HCT116 (cell line): ENCODE data around the gene OIP5. TPM values are rescaled to one million over a fixed set of nuclear protein-coding genes. Genes with fewer than 3 reads are reported as not detected.

Experiments
- ATAC-seq: fragments of 200-7000 bp; cut with Tn5 transposase; 2 replicates; pipeline ENCODE4 v1.9.1; 2020; ENCODE audit warnings: mild to moderate bottlenecking, moderate library complexity
- BruUV-seq: library from RNA; stranded (reverse); fragments of 400-500 nt; replicated peaks from 2 replicates; lab custom pipeline; 2021; lab: Mats Ljungman, UMichigan
- CTCF ChIA-PET: fragments of 300-600 bp; sonication (Branson Sonifier 250); formaldehyde crosslinking; loops from one replicate; lab custom pipeline; 2021; ENCODE audit warnings: antibody characterized with exemption; lab: Charles Lee
- POLR2A ChIA-PET: fragments of 300-600, 350-600 bp; sonication (Branson Sonifier 250); formaldehyde crosslinking; loops from one replicate; lab custom pipeline; 2021; ENCODE audit warnings: antibody characterized with exemption; lab: Charles Lee
- RAD21 ChIA-PET, 2 experiments: fragments of 300-600 bp; sonication (Branson Sonifier 250); formaldehyde crosslinking; loops; one replicate each; lab custom pipeline; 2023; ENCODE audit warnings: low total read pairs in 2 of 2; ENCODE audit not compliant: uncharacterized antibody in 2 of 2, unreplicated experiment in 2 of 2, low non-redundant PET in 1 of 2; lab: Charles Lee
- DNase-seq: peaks from one replicate; pipeline ENCODE4 v3.0.0-alpha.2; 2010; ENCODE audit warnings: low read depth, low spot score
- H2AFZ ChIP-seq: fragments of 200-600 bp; shearing (Covaris generic), sonication (generic); 2 replicates; pipeline ENCODE4 v1.6.1; 2017; ENCODE audit warnings: low read depth, mixed run types, mixed read lengths, antibody characterized with exemption, low read length; ENCODE audit not compliant: poor library complexity, severe bottlenecking
- H3K27ac ChIP-seq: 2 replicates; pipeline ENCODE4 v1.5.1; 2012; ENCODE audit warnings: low read depth, low read length
- H3K27me3 ChIP-seq: fragments of 200-600 bp; sonication (generic); 2 replicates; pipeline ENCODE4 v1.6.1; 2016; ENCODE audit warnings: mixed run types, low read length, mixed read lengths; ENCODE audit not compliant: insufficient read depth
- H3K36me3 ChIP-seq, 2 experiments: fragments of 200-500 bp in 1 of 2; fragments of 200-600 bp in 1 of 2; sonication (Bioruptor generic) in 1 of 2; sonication (generic) in 1 of 2; 2 replicates each; pipeline versions ENCODE4 v1.5.1 to v1.6.1; 2014 to 2016; ENCODE audit warnings: low read length in 2 of 2, inconsistent platforms in 1 of 2, mixed read lengths in 1 of 2, mixed run types in 1 of 2; ENCODE audit not compliant: insufficient read depth in 2 of 2, control insufficient read depth in 1 of 2
- H3K4me1 ChIP-seq, 2 experiments: fragments of 200-600 bp in 1 of 2; sonication (generic) in 1 of 2; 2 replicates each; pipeline versions ENCODE4 v1.5.1 to v1.6.1; 2012 to 2017; ENCODE audit warnings: low read length in 2 of 2, inconsistent platforms in 1 of 2, mild to moderate bottlenecking in 1 of 2, mixed read lengths in 1 of 2, mixed run types in 1 of 2, moderate library complexity in 1 of 2; ENCODE audit not compliant: insufficient read depth in 2 of 2, control insufficient read depth in 1 of 2
- H3K4me2 ChIP-seq: fragments of 200-600 bp; sonication (generic); 2 replicates; pipeline ENCODE4 v1.6.1; 2017; ENCODE audit warnings: mixed run types, low read length, mixed read lengths
- H3K4me3 ChIP-seq, 2 experiments: fragments of 200-600 bp in 1 of 2; sonication (generic) in 1 of 2; replicated peaks in 1 of 2; 2 replicates each; pipeline ENCODE4 v1.5.1; 2011 to 2016; ENCODE audit warnings: low read length in 2 of 2, control low read depth in 1 of 2, low read depth in 1 of 2, mild to moderate bottlenecking in 1 of 2, mixed read lengths in 1 of 2, mixed run types in 1 of 2
- H3K79me2 ChIP-seq: fragments of 200-600 bp; sonication (generic); 2 replicates; pipeline ENCODE4 v1.6.1; 2017; ENCODE audit warnings: mild to moderate bottlenecking, mixed run types, low read length, moderate library complexity, mixed read lengths; ENCODE audit not compliant: insufficient read depth
- H3K9ac ChIP-seq: fragments of 200-600 bp; sonication (generic); 2 replicates; pipeline ENCODE4 v1.6.1; 2016; ENCODE audit warnings: low read length, mixed read lengths
- H3K9me2 ChIP-seq: fragments of 200-600 bp; sonication (generic), shearing (Covaris generic); 2 replicates; pipeline ENCODE4 v1.6.1; 2017; ENCODE audit warnings: mixed run types, mild to moderate bottlenecking, moderate library complexity; ENCODE audit not compliant: insufficient read depth
- H3K9me3 ChIP-seq, 2 experiments: fragments of 200-500 bp in 1 of 2; fragments of 200-600 bp in 1 of 2; sonication (Bioruptor generic) in 1 of 2; sonication (generic) in 1 of 2; 2 replicates each; pipeline ENCODE4 v1.6.1; 2014 to 2017; ENCODE audit warnings: low read length in 2 of 2, mixed read lengths in 2 of 2, inconsistent platforms in 1 of 2, low read depth in 1 of 2, mild to moderate bottlenecking in 1 of 2, mixed run types in 1 of 2, moderate library complexity in 1 of 2; ENCODE audit not compliant: control insufficient read depth in 1 of 2, insufficient read depth in 1 of 2
- H4K20me1 ChIP-seq: fragments of 200-600 bp; sonication (generic), shearing (Covaris generic); 2 replicates; pipeline ENCODE4 v1.6.1; 2017; ENCODE audit warnings: mixed run types, mild to moderate bottlenecking, moderate library complexity; ENCODE audit not compliant: insufficient read depth
- CBX3 ChIP-seq: IDR thresholded peaks from 2 replicates; pipeline ENCODE4 v1.6.1; 2012; ENCODE audit warnings: low read depth
- CEBPB ChIP-seq: IDR thresholded peaks from 2 replicates; pipeline ENCODE4 v1.6.1; 2012; ENCODE audit warnings: low read depth
- ELF1 ChIP-seq: IDR thresholded peaks from 2 replicates; pipeline ENCODE4 v1.6.1; 2012; ENCODE audit warnings: low read depth, borderline replicate concordance
- EZH2phosphoT487 ChIP-seq: fragments of 200-600 bp; IDR thresholded peaks from 2 replicates; pipeline ENCODE4 v1.6.1; 2018; ENCODE audit warnings: antibody characterized with exemption, borderline replicate concordance
- FOSL1 ChIP-seq: IDR thresholded peaks from 2 replicates; pipeline ENCODE4 v1.6.1; 2012; ENCODE audit warnings: low read depth
- POLR2AphosphoS5 ChIP-seq: IDR thresholded peaks from 2 replicates; pipeline ENCODE4 v1.6.1; 2011; ENCODE audit warnings: mild to moderate bottlenecking, low read depth, low read length, moderate library complexity
- RAD21 ChIP-seq: IDR thresholded peaks from 2 replicates; pipeline ENCODE4 v1.6.1; 2012; ENCODE audit warnings: low read depth, mild to moderate bottlenecking
- SIN3A ChIP-seq: IDR thresholded peaks from 2 replicates; pipeline ENCODE4 v1.6.1; 2012; ENCODE audit warnings: low read depth
- SP1 ChIP-seq: IDR thresholded peaks from 2 replicates; pipeline ENCODE4 v1.6.1; 2012; ENCODE audit warnings: low read depth
- SRF ChIP-seq: IDR thresholded peaks from 2 replicates; pipeline ENCODE4 v1.6.1; 2012; ENCODE audit warnings: low read depth
- TCF7L2 ChIP-seq: IDR thresholded peaks from 2 replicates; pipeline ENCODE4 v1.7.0; 2011; ENCODE audit warnings: borderline replicate concordance, inconsistent platforms; ENCODE audit not compliant: insufficient read depth, insufficient read length; ENCODE audit errors: extremely low read depth
- YY1 ChIP-seq: IDR thresholded peaks from 2 replicates; pipeline ENCODE4 v1.6.1; 2011; ENCODE audit warnings: low read length, low read depth, moderate library complexity, mild to moderate bottlenecking; ENCODE audit not compliant: insufficient replicate concordance; ENCODE audit errors: extremely low read depth
- ZNF274 ChIP-seq: fragments of 200-500 bp; sonication (Bioruptor generic); IDR thresholded peaks from 2 replicates; pipeline ENCODE4 v1.6.1; 2014; ENCODE audit warnings: mild to moderate bottlenecking, low read depth, low read length, inconsistent platforms
- intact Hi-C: fragments of 100-400 bp; cut with micrococcal nuclease; formaldehyde crosslinking; loops from 2 replicates; pipeline ENCODE4 v1.10.0; 2022
- total RNA-seq: library from RNA; stranded (reverse); gene quantifications from one replicate; pipeline ENCODE4 v1.2.1, GENCODE V29; 2021; ENCODE audit not compliant: unreplicated experiment
- TF ChIP-seq, protein P1 (sequence below): IDR thresholded peaks from 2 replicates; pipeline ENCODE4 v1.6.1; 2011; ENCODE audit warnings: mild to moderate bottlenecking, low read length, moderate library complexity; ENCODE audit not compliant: insufficient replicate concordance; ENCODE audit errors: extremely low read depth
- TF ChIP-seq, protein P2 (sequence below): IDR thresholded peaks from 2 replicates; pipeline ENCODE4 v1.6.1; 2012
- TF ChIP-seq, protein P3 (sequence below): IDR thresholded peaks from 2 replicates; pipeline ENCODE4 v1.6.1; 2012
- TF ChIP-seq, protein P4 (sequence below), 3 experiments: fragments of 200-600 bp in 1 of 3; sonication (generic) in 1 of 3; IDR thresholded peaks in 2 of 3; conservative IDR thresholded peaks in 1 of 3; 2 replicates each; pipeline ENCODE4 v1.5.1; 2012 to 2017; ENCODE audit warnings: low read depth in 2 of 3, low read length in 2 of 3, antibody characterized with exemption in 1 of 3, borderline replicate concordance in 1 of 3, control low read depth in 1 of 3, mild to moderate bottlenecking in 1 of 3, mixed read lengths in 1 of 3, mixed run types in 1 of 3, moderate library complexity in 1 of 3; ENCODE audit not compliant: insufficient read depth in 1 of 3
- TF ChIP-seq, protein P5 (sequence below): IDR thresholded peaks from 2 replicates; pipeline ENCODE4 v1.6.1; 2012; ENCODE audit warnings: low read depth

The OIP5 gene
- total RNA-seq, 1 experiment from 2014 or later: 19.7 TPM

DNA sequence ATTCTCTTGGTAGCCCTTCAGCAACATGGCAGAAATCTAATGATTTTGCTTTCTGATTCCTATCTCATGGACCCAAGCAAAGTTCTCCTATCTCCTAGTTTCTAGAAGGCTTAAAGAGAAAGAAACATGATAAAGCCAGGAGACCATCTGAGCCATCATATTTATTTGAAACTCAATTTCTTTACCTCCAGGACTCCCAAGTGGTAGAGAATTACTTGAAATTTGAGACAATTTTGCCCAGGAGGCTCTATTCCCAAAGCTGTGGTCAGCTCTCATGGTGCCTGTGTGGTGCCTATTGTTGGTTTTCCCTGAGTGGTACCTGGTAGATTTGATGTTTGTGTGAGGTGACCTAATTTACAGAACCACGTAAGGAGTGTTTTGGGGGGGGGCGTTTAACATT lies 62.5 kb downstream of the OIP5 start:
- RAD21 ChIA-PET: no interaction called here
- BruUV-seq: no TSS peak
- H3K4me1 ChIP-seq: no peaks in the 10 kb centered on the region
- POLR2A ChIA-PET: no interaction called here
- no peaks in the 10 kb centered on the region for H3K27me3 ChIP-seq
- no peaks in the 10 kb centered on the region for H3K9me2 ChIP-seq
- no peak for DNase-seq
- no peak overlapping the region for H3K4me2 ChIP-seq
- H3K27ac ChIP-seq: no peak overlapping the region
- TF ChIP-seq ZNF274 (no peak), SIN3A (no peak), RAD21 (no peak), ELF1 (no peak), FOSL1 (no peak), YY1 (no peak), TCF7L2 (no peak), POLR2AphosphoS5 (no peak), CEBPB (no peak), CBX3 (no peak), SP1 (no peak), SRF (no peak), EZH2phosphoT487 (no peak)
- TF ChIP-seq, protein P1, sequence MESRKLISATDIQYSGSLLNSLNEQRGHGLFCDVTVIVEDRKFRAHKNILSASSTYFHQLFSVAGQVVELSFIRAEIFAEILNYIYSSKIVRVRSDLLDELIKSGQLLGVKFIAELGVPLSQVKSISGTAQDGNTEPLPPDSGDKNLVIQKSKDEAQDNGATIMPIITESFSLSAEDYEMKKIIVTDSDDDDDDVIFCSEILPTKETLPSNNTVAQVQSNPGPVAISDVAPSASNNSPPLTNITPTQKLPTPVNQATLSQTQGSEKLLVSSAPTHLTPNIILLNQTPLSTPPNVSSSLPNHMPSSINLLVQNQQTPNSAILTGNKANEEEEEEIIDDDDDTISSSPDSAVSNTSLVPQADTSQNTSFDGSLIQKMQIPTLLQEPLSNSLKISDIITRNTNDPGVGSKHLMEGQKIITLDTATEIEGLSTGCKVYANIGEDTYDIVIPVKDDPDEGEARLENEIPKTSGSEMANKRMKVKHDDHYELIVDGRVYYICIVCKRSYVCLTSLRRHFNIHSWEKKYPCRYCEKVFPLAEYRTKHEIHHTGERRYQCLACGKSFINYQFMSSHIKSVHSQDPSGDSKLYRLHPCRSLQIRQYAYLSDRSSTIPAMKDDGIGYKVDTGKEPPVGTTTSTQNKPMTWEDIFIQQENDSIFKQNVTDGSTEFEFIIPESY: no peak
- TF ChIP-seq, protein P2, sequence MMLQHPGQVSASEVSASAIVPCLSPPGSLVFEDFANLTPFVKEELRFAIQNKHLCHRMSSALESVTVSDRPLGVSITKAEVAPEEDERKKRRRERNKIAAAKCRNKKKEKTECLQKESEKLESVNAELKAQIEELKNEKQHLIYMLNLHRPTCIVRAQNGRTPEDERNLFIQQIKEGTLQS: no peak
- TF ChIP-seq, protein P3, sequence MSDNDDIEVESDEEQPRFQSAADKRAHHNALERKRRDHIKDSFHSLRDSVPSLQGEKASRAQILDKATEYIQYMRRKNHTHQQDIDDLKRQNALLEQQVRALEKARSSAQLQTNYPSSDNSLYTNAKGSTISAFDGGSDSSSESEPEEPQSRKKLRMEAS: no peak
- TF ChIP-seq, protein P4, sequence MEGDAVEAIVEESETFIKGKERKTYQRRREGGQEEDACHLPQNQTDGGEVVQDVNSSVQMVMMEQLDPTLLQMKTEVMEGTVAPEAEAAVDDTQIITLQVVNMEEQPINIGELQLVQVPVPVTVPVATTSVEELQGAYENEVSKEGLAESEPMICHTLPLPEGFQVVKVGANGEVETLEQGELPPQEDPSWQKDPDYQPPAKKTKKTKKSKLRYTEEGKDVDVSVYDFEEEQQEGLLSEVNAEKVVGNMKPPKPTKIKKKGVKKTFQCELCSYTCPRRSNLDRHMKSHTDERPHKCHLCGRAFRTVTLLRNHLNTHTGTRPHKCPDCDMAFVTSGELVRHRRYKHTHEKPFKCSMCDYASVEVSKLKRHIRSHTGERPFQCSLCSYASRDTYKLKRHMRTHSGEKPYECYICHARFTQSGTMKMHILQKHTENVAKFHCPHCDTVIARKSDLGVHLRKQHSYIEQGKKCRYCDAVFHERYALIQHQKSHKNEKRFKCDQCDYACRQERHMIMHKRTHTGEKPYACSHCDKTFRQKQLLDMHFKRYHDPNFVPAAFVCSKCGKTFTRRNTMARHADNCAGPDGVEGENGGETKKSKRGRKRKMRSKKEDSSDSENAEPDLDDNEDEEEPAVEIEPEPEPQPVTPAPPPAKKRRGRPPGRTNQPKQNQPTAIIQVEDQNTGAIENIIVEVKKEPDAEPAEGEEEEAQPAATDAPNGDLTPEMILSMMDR (IDR thresholded peaks at IDR 0.05 in 2 of 3, conservative IDR thresholded peaks at IDR 0.05 in 1 of 3; ENCODE audit: borderline replicate concordance in 1 of 3, insufficient read depth in 1 of 3, low read depth in 2 of 3, low read length in 2 of 3): no peak
- TF ChIP-seq, protein P5, sequence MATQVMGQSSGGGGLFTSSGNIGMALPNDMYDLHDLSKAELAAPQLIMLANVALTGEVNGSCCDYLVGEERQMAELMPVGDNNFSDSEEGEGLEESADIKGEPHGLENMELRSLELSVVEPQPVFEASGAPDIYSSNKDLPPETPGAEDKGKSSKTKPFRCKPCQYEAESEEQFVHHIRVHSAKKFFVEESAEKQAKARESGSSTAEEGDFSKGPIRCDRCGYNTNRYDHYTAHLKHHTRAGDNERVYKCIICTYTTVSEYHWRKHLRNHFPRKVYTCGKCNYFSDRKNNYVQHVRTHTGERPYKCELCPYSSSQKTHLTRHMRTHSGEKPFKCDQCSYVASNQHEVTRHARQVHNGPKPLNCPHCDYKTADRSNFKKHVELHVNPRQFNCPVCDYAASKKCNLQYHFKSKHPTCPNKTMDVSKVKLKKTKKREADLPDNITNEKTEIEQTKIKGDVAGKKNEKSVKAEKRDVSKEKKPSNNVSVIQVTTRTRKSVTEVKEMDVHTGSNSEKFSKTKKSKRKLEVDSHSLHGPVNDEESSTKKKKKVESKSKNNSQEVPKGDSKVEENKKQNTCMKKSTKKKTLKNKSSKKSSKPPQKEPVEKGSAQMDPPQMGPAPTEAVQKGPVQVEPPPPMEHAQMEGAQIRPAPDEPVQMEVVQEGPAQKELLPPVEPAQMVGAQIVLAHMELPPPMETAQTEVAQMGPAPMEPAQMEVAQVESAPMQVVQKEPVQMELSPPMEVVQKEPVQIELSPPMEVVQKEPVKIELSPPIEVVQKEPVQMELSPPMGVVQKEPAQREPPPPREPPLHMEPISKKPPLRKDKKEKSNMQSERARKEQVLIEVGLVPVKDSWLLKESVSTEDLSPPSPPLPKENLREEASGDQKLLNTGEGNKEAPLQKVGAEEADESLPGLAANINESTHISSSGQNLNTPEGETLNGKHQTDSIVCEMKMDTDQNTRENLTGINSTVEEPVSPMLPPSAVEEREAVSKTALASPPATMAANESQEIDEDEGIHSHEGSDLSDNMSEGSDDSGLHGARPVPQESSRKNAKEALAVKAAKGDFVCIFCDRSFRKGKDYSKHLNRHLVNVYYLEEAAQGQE: no peak
- TF ChIP-seq, all 23 proteins: peak for 0
- no peak for ATAC-seq
- Histone ChIP-seq H3K9me3 (no peaks in the 10 kb centered on the region), H2AFZ (no peak overlapping the region), H3K36me3 (peaks cover 0 to 6% of the 10 kb centered on the region in 2 experiments; a peak in 2 of 4 replicates), H4K20me1 (no peaks in the 10 kb centered on the region), H3K79me2 (no peaks in the 10 kb centered on the region), H3K9ac (no peak overlapping the region), H3K4me3 (no peak overlapping the region)
- CTCF ChIA-PET: no interaction called here
- intact Hi-C loops: no loop called here
